ENCODE data around the gene PTF1A.

PTF1A gene

GRCh38 chr10:23171232-23171876 lies 20.8 kb upstream of the PTF1A start:
- Mint-ChIP-seq H3K36me3 (ENCODE audit: insufficient read depth) (peaks cover 1% of the 10 kb centered on the region), H3K27me3 (peaks cover 71% of the 10 kb centered on the region), H3K27ac (ENCODE audit: low read depth) (no peak overlapping the region), H3K9me3 (no peaks in the 10 kb centered on the region), H3K4me3 (no peak overlapping the region), H3K4me1 (peaks cover 5% of the 10 kb centered on the region)
- ATAC-seq (replicated peaks; ENCODE audit: extremely low read depth, poor library complexity, severe bottlenecking) (no peak), DNase-seq (ENCODE audit: low spot score in 2 of 2) (no peak)

- no peak overlapping the region for H3K4me3 Mint-ChIP-seq
- H3K27ac Mint-ChIP-seq (ENCODE audit: low read depth), result no peak overlapping the region
Observed at GRCh38 chr10:23172429-23173213, 19.5 kb upstream of the PTF1A start.

GRCh38 chr10:23173214-23174073 lies 18.7 kb upstream of the PTF1A start:
- no peak for ATAC-seq (replicated peaks; ENCODE audit: extremely low read depth, poor library complexity, severe bottlenecking)
- Mint-ChIP-seq H3K27ac (ENCODE audit: low read depth) (no peak overlapping the region), H3K36me3 (ENCODE audit: insufficient read depth) (peaks cover 1% of the 10 kb centered on the region), H3K27me3 (peaks cover 86% of the 10 kb centered on the region), H3K4me1 (peaks cover 5% of the 10 kb centered on the region), H3K4me3 (no peak overlapping the region), H3K9me3 (no peaks in the 10 kb centered on the region)
- no peak for DNase-seq (ENCODE audit: low spot score in 2 of 2)

More at GRCh38 chr10:23172429-23173213, 19.5 kb upstream of the PTF1A start:
- peaks cover 1% of the 10 kb centered on the region for H3K36me3 Mint-ChIP-seq (ENCODE audit: insufficient read depth)
- H3K27me3 Mint-ChIP-seq, result peaks cover 84% of the 10 kb centered on the region
- H3K9me3 Mint-ChIP-seq, result no peaks in the 10 kb centered on the region
- DNase-seq (ENCODE audit: low spot score in 2 of 2) (no peak), ATAC-seq (replicated peaks; ENCODE audit: extremely low read depth, poor library complexity, severe bottlenecking) (no peak)
- H3K4me1 Mint-ChIP-seq, result peaks cover 5% of the 10 kb centered on the region

GRCh38 chr10:23174074-23174976 lies 17.8 kb upstream of the PTF1A start:
- H3K4me3 Mint-ChIP-seq, result no peak overlapping the region
- peaks cover 86% of the 10 kb centered on the region for H3K27me3 Mint-ChIP-seq
- no peak overlapping the region for H3K27ac Mint-ChIP-seq (ENCODE audit: low read depth)
- H3K36me3 Mint-ChIP-seq (ENCODE audit: insufficient read depth), result peaks cover 1% of the 10 kb centered on the region
- no peak for ATAC-seq (replicated peaks; ENCODE audit: extremely low read depth, poor library complexity, severe bottlenecking)
- DNase-seq (ENCODE audit: low spot score in 2 of 2), result no peak
- H3K4me1 Mint-ChIP-seq, result peaks cover 5% of the 10 kb centered on the region
- H3K9me3 Mint-ChIP-seq, result no peaks in the 10 kb centered on the region

DNA sequence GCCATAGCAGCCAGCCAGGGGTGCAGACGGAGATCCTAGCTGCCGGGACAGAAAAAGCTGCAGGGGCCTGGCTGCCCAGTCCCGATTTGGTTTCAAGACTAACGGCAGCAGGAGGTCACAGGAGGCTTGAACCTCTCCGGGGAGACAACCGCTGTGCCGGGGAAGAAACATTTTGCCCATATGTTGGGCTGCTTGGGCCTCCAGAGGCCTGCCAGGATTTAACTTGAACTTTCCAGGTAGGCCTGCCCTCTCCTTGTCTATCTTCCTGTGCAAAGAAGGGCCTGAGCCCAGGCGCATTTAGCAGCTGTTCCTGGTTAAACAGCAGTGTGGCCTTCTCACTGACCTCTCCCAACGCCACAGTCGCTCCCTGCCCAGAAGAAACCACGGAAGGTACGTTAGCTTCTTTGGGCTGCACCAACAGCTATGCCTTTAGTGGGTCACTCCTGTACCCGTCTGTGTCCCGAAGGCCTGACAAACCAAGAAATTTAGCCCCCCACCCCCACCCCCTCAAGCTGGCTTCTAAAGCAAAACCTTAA lies 17.1 kb upstream of the PTF1A start:
- Mint-ChIP-seq H3K9me3 (no peaks in the 10 kb centered on the region), H3K4me1 (peaks cover 5% of the 10 kb centered on the region), H3K4me3 (no peak overlapping the region), H3K27ac (ENCODE audit: low read depth) (no peak overlapping the region), H3K27me3 (peaks cover 86% of the 10 kb centered on the region), H3K36me3 (ENCODE audit: insufficient read depth) (peaks cover 1% of the 10 kb centered on the region)
- ATAC-seq (replicated peaks; ENCODE audit: extremely low read depth, poor library complexity, severe bottlenecking), result no peak
- DNase-seq (ENCODE audit: low spot score in 2 of 2), result no peak

- ATAC-seq (replicated peaks; ENCODE audit: extremely low read depth, poor library complexity, severe bottlenecking) (no peak), DNase-seq (ENCODE audit: low spot score in 2 of 2) (no peak)
- no peaks in the 10 kb centered on the region for H3K9me3 Mint-ChIP-seq
- H3K4me3 Mint-ChIP-seq, result no peak overlapping the region
- peaks cover 63% of the 10 kb centered on the region for H3K27me3 Mint-ChIP-seq
- H3K27ac Mint-ChIP-seq (ENCODE audit: low read depth), result no peak overlapping the region
- peaks cover 2% of the 10 kb centered on the region for H3K36me3 Mint-ChIP-seq (ENCODE audit: insufficient read depth)
- no peaks in the 10 kb centered on the region for H3K4me1 Mint-ChIP-seq
Observed at GRCh38 chr10:23186178-23186577, 5.9 kb upstream of the PTF1A start.

DNA sequence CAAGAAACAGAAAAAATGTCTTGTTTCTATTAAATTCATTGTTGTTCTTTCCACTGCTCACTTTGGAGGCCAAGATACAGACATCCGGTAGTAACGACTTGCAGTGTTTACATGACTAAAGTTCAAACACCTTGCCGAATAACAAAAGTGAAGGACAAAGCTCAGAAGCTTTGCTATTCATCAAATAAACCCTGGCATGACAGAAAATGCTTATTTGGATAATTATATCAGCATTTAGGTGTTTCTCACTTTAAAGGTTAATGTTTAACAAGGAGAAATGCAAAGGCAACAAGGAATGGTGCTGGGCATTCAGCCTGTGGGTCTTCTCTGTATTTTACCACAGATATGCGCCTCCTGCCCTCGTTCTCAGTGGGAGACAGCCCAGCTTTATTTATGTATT lies 5.4 kb upstream of the PTF1A start:
- no peak for DNase-seq (ENCODE audit: low spot score in 2 of 2)
- Mint-ChIP-seq H3K27ac (ENCODE audit: low read depth) (no peak overlapping the region), H3K27me3 (peaks cover 63% of the 10 kb centered on the region), H3K4me1 (no peaks in the 10 kb centered on the region), H3K9me3 (no peaks in the 10 kb centered on the region), H3K4me3 (no peak overlapping the region), H3K36me3 (ENCODE audit: insufficient read depth) (peaks cover 3% of the 10 kb centered on the region)
- ATAC-seq (replicated peaks; ENCODE audit: extremely low read depth, poor library complexity, severe bottlenecking), result no peak

GRCh38 chr10:23187155-23187554 lies 5.0 kb upstream of the PTF1A start:
- H3K4me1 Mint-ChIP-seq, result no peaks in the 10 kb centered on the region
- peaks cover 63% of the 10 kb centered on the region for H3K27me3 Mint-ChIP-seq
- no peak overlapping the region for H3K4me3 Mint-ChIP-seq
- ATAC-seq (replicated peaks; ENCODE audit: extremely low read depth, poor library complexity, severe bottlenecking), result no peak
- DNase-seq (ENCODE audit: low spot score in 2 of 2), result no peak
- no peaks in the 10 kb centered on the region for H3K9me3 Mint-ChIP-seq
- H3K27ac Mint-ChIP-seq (ENCODE audit: low read depth), result no peak overlapping the region
- H3K36me3 Mint-ChIP-seq (ENCODE audit: insufficient read depth), result peaks cover 3% of the 10 kb centered on the region

GRCh38 chr10:23189024-23189423 lies 3.1 kb upstream of the PTF1A start:
- H3K9me3 Mint-ChIP-seq, result no peaks in the 10 kb centered on the region
- H3K4me3 Mint-ChIP-seq, result no peak overlapping the region
- ATAC-seq (replicated peaks; ENCODE audit: extremely low read depth, poor library complexity, severe bottlenecking), result no peak
- H3K4me1 Mint-ChIP-seq, result no peaks in the 10 kb centered on the region
- H3K36me3 Mint-ChIP-seq (ENCODE audit: insufficient read depth), result peaks cover 3% of the 10 kb centered on the region
- no peak for DNase-seq (ENCODE audit: low spot score in 2 of 2)
- no peak overlapping the region for H3K27ac Mint-ChIP-seq (ENCODE audit: low read depth)
- peaks cover 59% of the 10 kb centered on the region for H3K27me3 Mint-ChIP-seq

DNA sequence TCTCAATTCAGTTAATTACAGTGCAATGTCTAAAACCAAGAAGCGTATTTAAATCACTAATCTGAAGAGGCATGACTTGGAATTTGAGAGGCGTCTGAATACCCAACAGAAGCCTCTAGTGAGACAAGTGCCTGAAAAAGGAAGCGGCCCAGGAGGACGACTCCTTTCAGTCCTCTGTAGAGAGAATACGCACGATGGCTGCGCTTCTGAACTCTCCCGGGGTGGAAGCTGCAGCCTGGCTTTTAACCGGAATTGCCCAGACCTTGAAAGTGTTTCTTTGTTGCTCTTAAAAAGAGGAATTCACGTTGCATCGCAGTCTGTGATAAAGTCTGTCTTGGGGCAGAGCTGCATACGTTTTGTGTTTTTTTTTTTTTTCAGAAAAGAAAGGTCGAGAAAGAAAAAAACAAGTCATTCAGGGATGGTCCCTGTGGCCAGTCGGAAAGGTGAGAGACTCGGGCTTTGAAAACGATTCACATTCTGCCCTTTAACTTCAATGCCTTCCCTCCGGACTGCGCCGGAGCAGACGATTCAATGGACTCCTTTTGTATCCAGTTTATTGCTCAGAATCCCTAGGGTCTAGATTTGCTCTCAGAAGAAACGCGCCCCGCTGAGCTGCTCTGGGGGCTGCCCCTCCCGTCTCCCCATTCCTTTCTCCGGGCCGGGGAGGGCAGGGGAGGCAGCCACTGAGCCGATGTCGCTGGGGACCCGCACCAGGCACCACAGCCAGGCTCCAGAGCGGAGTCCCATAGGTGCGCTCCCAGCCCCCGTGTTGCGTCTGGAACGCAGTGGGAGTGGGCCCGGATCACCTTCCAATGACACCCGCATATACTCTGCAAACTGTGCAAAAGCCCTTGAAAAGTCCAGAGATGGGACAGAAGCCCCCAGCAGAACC lies 994 bp upstream of the PTF1A start:
- H3K4me3 Mint-ChIP-seq, result no peak overlapping the region
- DNase-seq (ENCODE audit: low spot score in 2 of 2), result no peak
- H3K9me3 Mint-ChIP-seq, result no peaks in the 10 kb centered on the region
- no peak overlapping the region for H3K27ac Mint-ChIP-seq (ENCODE audit: low read depth)
- peaks cover 70% of the 10 kb centered on the region for H3K27me3 Mint-ChIP-seq
- H3K4me1 Mint-ChIP-seq, result no peaks in the 10 kb centered on the region
- ATAC-seq (replicated peaks; ENCODE audit: extremely low read depth, poor library complexity, severe bottlenecking), result no peak
- H3K36me3 Mint-ChIP-seq (ENCODE audit: insufficient read depth), result peaks cover 3% of the 10 kb centered on the region

Measured in central memory CD8-positive, alpha-beta T cell (primary cell).